Mesothelial cell of epicardium (in vitro differentiated cells): ENCODE measurements around the gene TRIM40. TPM values are rescaled to one million over a fixed set of nuclear protein-coding genes. Genes with fewer than 3 reads are reported as not detected.

ENCODE experiments used
- DNase-seq, 2 experiments: peaks; one replicate each; pipeline ENCODE4 v3.0.0; 2021; ENCODE audit warnings: low spot score in 2 of 2; ENCODE audit not compliant: unreplicated experiment in 2 of 2
- H3K27ac Mint-ChIP-seq: 2 replicates; pipeline ENCODE4 v1.8.0; 2021; ENCODE audit warnings: mixed read lengths
- H3K27me3 Mint-ChIP-seq: 2 replicates; pipeline ENCODE4 v1.8.0; 2021; ENCODE audit warnings: low read depth, mixed read lengths
- H3K36me3 Mint-ChIP-seq: 2 replicates; pipeline ENCODE4 v1.8.0; 2021; ENCODE audit warnings: mixed read lengths
- H3K4me1 Mint-ChIP-seq: 2 replicates; pipeline ENCODE4 v1.8.0; 2021; ENCODE audit warnings: mixed read lengths
- H3K4me3 Mint-ChIP-seq: 2 replicates; pipeline ENCODE4 v1.8.0; 2021; ENCODE audit warnings: mild to moderate bottlenecking, moderate library complexity, mixed read lengths
- H3K9me3 Mint-ChIP-seq: 2 replicates; pipeline ENCODE4 v1.8.0; 2021; ENCODE audit warnings: mixed read lengths
- CTCF ChIP-seq: fragments of 200-600 bp; sonication (generic); IDR thresholded peaks from one replicate; pipeline ENCODE4 v1.5.0; 2021; ENCODE audit warnings: antibody characterized with exemption; ENCODE audit not compliant: unreplicated experiment
- total RNA-seq: library from RNA; stranded (reverse); gene quantifications from 3 replicates; pipeline ENCODE4 v1.2.1, GENCODE V29; 2021

The TRIM40 gene
- total RNA-seq, 1 donor from 2014 or later = not detected

- Mint-ChIP-seq H3K27me3 (peaks cover 98% of the 10 kb centered on the region), H3K4me1 (peaks cover 11% of the 10 kb centered on the region)
These were observed 39.1 kb upstream of the TRIM40 start for GRCh38 chr6:30096829-30097228.

GRCh38 chr6:30097902-30098768, 37.8 kb upstream of the TRIM40 start:
- H3K4me3 Mint-ChIP-seq = no peak overlapping the region

More at GRCh38 chr6:30096829-30097228, 39.1 kb upstream of the TRIM40 start:
- H3K9me3 Mint-ChIP-seq = no peaks in the 10 kb centered on the region
- DNase-seq = no peak
- TF ChIP-seq CTCF = no peak
- no peaks in the 10 kb centered on the region for H3K36me3 Mint-ChIP-seq
- no peak overlapping the region for H3K27ac Mint-ChIP-seq
- H3K4me3 Mint-ChIP-seq = no peak overlapping the region

GRCh38 chr6:30100154-30100553, 35.8 kb upstream of the TRIM40 start:
- peak overlapping the region; percentile 35 for H3K4me3 Mint-ChIP-seq
- H3K9me3 Mint-ChIP-seq = no peaks in the 10 kb centered on the region
- H3K27me3 Mint-ChIP-seq = peaks cover 95% of the 10 kb centered on the region
- TF ChIP-seq CTCF = no peak
- H3K36me3 Mint-ChIP-seq = no peaks in the 10 kb centered on the region
- H3K4me1 Mint-ChIP-seq = peaks cover 24% of the 10 kb centered on the region
- no peak for DNase-seq
- no peak overlapping the region for H3K27ac Mint-ChIP-seq

More at GRCh38 chr6:30097902-30098768, 37.8 kb upstream of the TRIM40 start:
- H3K9me3 Mint-ChIP-seq = no peaks in the 10 kb centered on the region
- DNase-seq = no peak
- H3K4me1 Mint-ChIP-seq = peaks cover 18% of the 10 kb centered on the region
- TF ChIP-seq CTCF = no peak
- peaks cover 95% of the 10 kb centered on the region for H3K27me3 Mint-ChIP-seq
- no peaks in the 10 kb centered on the region for H3K36me3 Mint-ChIP-seq
- no peak overlapping the region for H3K27ac Mint-ChIP-seq

- no peak for TF ChIP-seq CTCF
- no peaks in the 10 kb centered on the region for H3K9me3 Mint-ChIP-seq
- H3K36me3 Mint-ChIP-seq = no peaks in the 10 kb centered on the region
- H3K4me1 Mint-ChIP-seq = peaks cover 24% of the 10 kb centered on the region
- H3K27ac Mint-ChIP-seq = no peak overlapping the region
- H3K27me3 Mint-ChIP-seq = peaks cover 93% of the 10 kb centered on the region
- no peak for DNase-seq
- H3K4me3 Mint-ChIP-seq = peak overlapping the region; percentile 71
These were observed 35.1 kb upstream of the TRIM40 start for GRCh38 chr6:30100585-30101443.

- peak; percentile 63 to 80 for DNase-seq
- peaks cover 24% of the 10 kb centered on the region for H3K4me1 Mint-ChIP-seq
- H3K27me3 Mint-ChIP-seq = peaks cover 94% of the 10 kb centered on the region
- peak overlapping the region; percentile 71 for H3K4me3 Mint-ChIP-seq
- H3K27ac Mint-ChIP-seq = no peak overlapping the region
- TF ChIP-seq CTCF = no peak
- H3K36me3 Mint-ChIP-seq = no peaks in the 10 kb centered on the region
- H3K9me3 Mint-ChIP-seq = no peaks in the 10 kb centered on the region
These were observed 34.2 kb upstream of the TRIM40 start for GRCh38 chr6:30101444-30102413.
